GM12878 (cell line): ENCODE measurements around the gene UBE2I. TPM values are rescaled to one million over a fixed set of nuclear protein-coding genes. Genes with fewer than 3 reads are reported as not detected.

Source experiments
- ATAC-seq: fragments of 200-7000 bp; cut with Tn5 transposase; 3 replicates; pipeline ENCODE4 v1.9.1; 2020; ENCODE audit warnings: mild to moderate bottlenecking, moderate library complexity
- BruUV-seq: library from RNA; stranded (reverse); fragments of 400-500 nt; replicated peaks from 2 replicates; lab custom pipeline; 2021; lab: Mats Ljungman, UMichigan
- CTCF ChIA-PET: fragments of 300-600 bp; sonication (Branson Sonifier 250); formaldehyde crosslinking; extraction: SDS; loops from one replicate; lab custom pipeline; 2021; ENCODE audit warnings: inconsistent platforms; lab: Yijun Ruan, JAX
- POLR2A ChIA-PET: fragments of 350-600 bp; formaldehyde crosslinking; extraction: SDS; loops from one replicate; lab custom pipeline; 2021; ENCODE audit warnings: inconsistent platforms; lab: Charles Lee
- RAD21 ChIA-PET: fragments of 300-600 bp; sonication (Branson Sonifier 250); formaldehyde crosslinking; loops from one replicate; lab custom pipeline; 2023; ENCODE audit warnings: antibody characterized with exemption; ENCODE audit not compliant: unreplicated experiment; lab: Charles Lee
- SMC1A ChIA-PET: fragments of 300-600 bp; sonication (Branson Sonifier 250); formaldehyde crosslinking; loops from one replicate; lab custom pipeline; 2023; ENCODE audit not compliant: unreplicated experiment, uncharacterized antibody; lab: Charles Lee
- DNase-seq: peaks from one replicate; pipeline ENCODE4 v3.0.0-alpha.2; 2011; ENCODE audit warnings: low read depth, low spot score
- FAIRE-seq: peaks from 3 replicates; lab custom pipeline; 2011; peaks lifted over from hg19 to GRCh38; lab: Jason Lieb, UNC
- H2AFZ ChIP-seq: 2 replicates; pipeline ENCODE4 v1.6.0; 2011; ENCODE audit warnings: low read depth, low read length, control low read depth; ENCODE audit not compliant: control insufficient read depth
- H3K27ac ChIP-seq: 2 replicates; pipeline ENCODE4 v1.5.1; 2011; ENCODE audit warnings: control low read depth; ENCODE audit not compliant: control insufficient read depth, insufficient read depth
- H3K27me3 ChIP-seq, 2 experiments: replicated peaks in 1 of 2; 2 replicates each; pipeline versions ENCODE4 v1.6.0 to v1.6.1; 2011; ENCODE audit warnings: low read length in 1 of 2; ENCODE audit not compliant: control insufficient read depth in 2 of 2, insufficient read depth in 2 of 2
- H3K36me3 ChIP-seq, 2 experiments: 2 replicates each; pipeline ENCODE4 v1.5.1; 2011; ENCODE audit warnings: low read length in 1 of 2; ENCODE audit not compliant: control insufficient read depth in 2 of 2, insufficient read depth in 2 of 2
- H3K4me1 ChIP-seq: 2 replicates; pipeline ENCODE4 v1.6.1; 2011; ENCODE audit warnings: mild to moderate bottlenecking, low read length, moderate library complexity, mixed read lengths; ENCODE audit not compliant: control insufficient read depth, insufficient read depth
- H3K4me2 ChIP-seq: 2 replicates; pipeline ENCODE4 v1.6.0; 2011; ENCODE audit warnings: control low read depth; ENCODE audit not compliant: control insufficient read depth, insufficient read depth
- H3K4me3 ChIP-seq: fragments of 200-600 bp; sonication (generic); 2 replicates; pipeline ENCODE4 v1.5.1; 2016
- H3K79me2 ChIP-seq: 2 replicates; pipeline ENCODE4 v1.6.0; 2011; ENCODE audit warnings: low read length; ENCODE audit not compliant: control insufficient read depth, insufficient read depth
- H3K9ac ChIP-seq: 2 replicates; pipeline ENCODE4 v1.8.0; 2011; ENCODE audit warnings: low read length, control low read depth, mixed read lengths; ENCODE audit not compliant: control insufficient read depth, insufficient read depth
- H3K9me3 ChIP-seq: replicated peaks from 3 replicates; pipeline ENCODE4 v1.5.1; 2011; ENCODE audit warnings: mild to moderate bottlenecking, low read length; ENCODE audit not compliant: control insufficient read depth, insufficient read depth
- H4K20me1 ChIP-seq: 2 replicates; pipeline ENCODE4 v1.6.0; 2011; ENCODE audit not compliant: control insufficient read depth, insufficient read depth
- FOS ChIP-seq: IDR thresholded peaks from 3 replicates; pipeline ENCODE4 v1.6.1; 2011; ENCODE audit warnings: borderline replicate concordance; ENCODE audit not compliant: insufficient read length; ENCODE audit errors: extremely low read depth
- JUNB ChIP-seq: IDR thresholded peaks from 2 replicates; pipeline ENCODE4 v1.6.1; 2016; ENCODE audit warnings: antibody characterized with exemption, mild to moderate bottlenecking
- KAT2A ChIP-seq: conservative IDR thresholded peaks from 2 replicates; pipeline ENCODE4 v1.6.1; 2011; ENCODE audit warnings: low read depth, low read length; ENCODE audit not compliant: control insufficient read depth
- MEF2B ChIP-seq: fragments of 450-650 bp; IDR thresholded peaks from 2 replicates; pipeline ENCODE4 v1.6.1; 2018; ENCODE audit warnings: mild to moderate bottlenecking, moderate library complexity; ENCODE audit not compliant: partially characterized antibody, poor library complexity, severe bottlenecking
- MYC ChIP-seq: IDR thresholded peaks from 2 replicates; pipeline ENCODE4 v1.6.1; 2011; ENCODE audit warnings: mild to moderate bottlenecking, low read length, moderate library complexity, inconsistent platforms; ENCODE audit not compliant: insufficient read depth, insufficient replicate concordance, insufficient read length, severe bottlenecking
- NFXL1 ChIP-seq: fragments of 450-650 bp; IDR thresholded peaks from 2 replicates; pipeline ENCODE4 v1.6.1; 2017; ENCODE audit warnings: antibody characterized with exemption, mild to moderate bottlenecking, borderline replicate concordance
- NFYA ChIP-seq: IDR thresholded peaks from 2 replicates; pipeline ENCODE4 v1.6.1; 2011; ENCODE audit warnings: low read depth, mild to moderate bottlenecking, low read length, improper control_type of control experiment, borderline replicate concordance
- PAX8 ChIP-seq: fragments of 450-650 bp; IDR thresholded peaks from 2 replicates; pipeline ENCODE4 v1.6.1; 2017; ENCODE audit warnings: mild to moderate bottlenecking, moderate library complexity
- RCOR1 ChIP-seq: conservative IDR thresholded peaks from 2 replicates; pipeline ENCODE4 v1.6.1; 2012; ENCODE audit warnings: low read depth, low read length, improper control_type of control experiment
- SUZ12 ChIP-seq: fragments of 200-600 bp; sonication (generic); IDR thresholded peaks from one replicate; pipeline ENCODE4 v1.6.1; 2018; ENCODE audit warnings: antibody characterized with exemption, mild to moderate bottlenecking; ENCODE audit not compliant: unreplicated experiment
- TBL1XR1 ChIP-seq: IDR thresholded peaks from 2 replicates; pipeline ENCODE4 v1.6.1; 2012; ENCODE audit warnings: low read depth, low read length, improper control_type of control experiment
- ZBED1 ChIP-seq: IDR thresholded peaks from 2 replicates; pipeline ENCODE4 v1.6.1; 2016; ENCODE audit warnings: borderline replicate concordance
- ZNF24 ChIP-seq: fragments of 450-650 bp; IDR thresholded peaks from 2 replicates; pipeline ENCODE4 v1.6.1; 2017; ENCODE audit warnings: antibody characterized with exemption, mild to moderate bottlenecking
- WGBS: methylation state at CpG from one replicate; pipeline ENCODE4 v1.1.6; 2016; ENCODE audit warnings: low lambda C conversion rate; ENCODE audit not compliant: insufficient replicate concordance, insufficient coverage; ENCODE audit errors: missing lambda C conversion rate; 5-methylcytosine and 5-hydroxymethylcytosine counted together
- in situ Hi-C: fragments of 300-500 bp; cut with MboI; formaldehyde crosslinking; loops from 9 replicates; pipeline ENCODE4 v1.14.3; 2018; ENCODE audit warnings: mixed read lengths
- intact Hi-C: fragments of 100-400 bp; cut with micrococcal nuclease; formaldehyde crosslinking; loops from one replicate; pipeline ENCODE4 v1.14.2; 2022; ENCODE audit not compliant: unreplicated experiment
- polyA plus RNA-seq, 11 experiments: library from polyadenylated mRNA; depleted of rRNA in 4 of 11; unstranded in 6 of 11; stranded (reverse) in 5 of 11; fragments of >200 nt; fragmentation: Nextera tagmentation in 4 of 11; fragmentation: Illumina TruSeq in 1 of 11; extraction: Ambion mirVana in 4 of 11; extraction: Trizol in 1 of 11; gene quantifications; 1 replicate in 1 of 11; 2 replicates in 10 of 11; pipeline versions ENCODE4 v1.2.1 to v1.2.3, GENCODE V29; 2011 to 2016; ENCODE audit warnings: inconsistent platforms in 2 of 11, missing spikeins in 2 of 11, low read depth in 1 of 11
- total RNA-seq, 4 experiments: library from RNA; depleted of rRNA in 3 of 4; stranded (reverse); fragments of >200 nt in 3 of 4; fragmentation: Illumina TruSeq in 1 of 4; extraction: Trizol in 1 of 4; gene quantifications; 2 replicates each; pipeline versions ENCODE4 v1.2.1 to v1.2.3, GENCODE V29; 2013 to 2021
- TF ChIP-seq, protein P1 (sequence below): fragments of 450-650 bp; IDR thresholded peaks from 2 replicates; pipeline ENCODE4 v1.6.1; 2017; ENCODE audit warnings: mild to moderate bottlenecking, low read depth, inconsistent platforms; ENCODE audit not compliant: poor library complexity, severe bottlenecking
- TF ChIP-seq, protein P2 (sequence below): IDR thresholded peaks from 2 replicates; pipeline ENCODE4 v1.6.1; 2012; ENCODE audit warnings: low read depth, low read length, improper control_type of control experiment
- TF ChIP-seq, protein P3 (sequence below): fragments of 450-650 bp; IDR thresholded peaks from 2 replicates; pipeline ENCODE4 v1.6.1; 2016; ENCODE audit warnings: mild to moderate bottlenecking

Gene UBE2I
- total and polyA plus RNA-seq, 10 of the 15 experiments (the other 5 are each of a cell fraction or from before 2014, with no cell fraction given) = 47.5 to 243 (median 194) TPM

- Histone ChIP-seq H3K4me3 (no peak overlapping the region), H3K4me2 (no peak overlapping the region), H3K27ac (no peak overlapping the region), H3K27me3 (no peaks in the 10 kb centered on the region), H4K20me1 (0 out of 2 replicates have a peak, but pooled peaks cover 4% of the 10 kb centered on the region), H3K36me3 (peaks cover 10 to 34% of the 10 kb centered on the region in 2 experiments; a peak in 3 of 4 replicates), H3K9me3 (no peaks in the 10 kb centered on the region), H3K9ac (no peak overlapping the region), H3K79me2 (no peaks in the 10 kb centered on the region), H2AFZ (no peak overlapping the region), H3K4me1 (peaks cover 3% of the 10 kb centered on the region; the same call in 1 of the 2 replicates)
- intact Hi-C loops = no loop called here
- ChIA-PET SMC1A (no interaction called here), CTCF (no interaction called here), RAD21 (no interaction called here), POLR2A (no interaction called here)
- in situ Hi-C loops = no loop called here
- ATAC-seq (no peak; the same call in 2 of the 3 replicates), DNase-seq (no peak), FAIRE-seq (no peak)
- 57% methylated on average over 32 of the region's 35 CpGs for WGBS
- no TSS peak for BruUV-seq
- TF ChIP-seq, protein P1, sequence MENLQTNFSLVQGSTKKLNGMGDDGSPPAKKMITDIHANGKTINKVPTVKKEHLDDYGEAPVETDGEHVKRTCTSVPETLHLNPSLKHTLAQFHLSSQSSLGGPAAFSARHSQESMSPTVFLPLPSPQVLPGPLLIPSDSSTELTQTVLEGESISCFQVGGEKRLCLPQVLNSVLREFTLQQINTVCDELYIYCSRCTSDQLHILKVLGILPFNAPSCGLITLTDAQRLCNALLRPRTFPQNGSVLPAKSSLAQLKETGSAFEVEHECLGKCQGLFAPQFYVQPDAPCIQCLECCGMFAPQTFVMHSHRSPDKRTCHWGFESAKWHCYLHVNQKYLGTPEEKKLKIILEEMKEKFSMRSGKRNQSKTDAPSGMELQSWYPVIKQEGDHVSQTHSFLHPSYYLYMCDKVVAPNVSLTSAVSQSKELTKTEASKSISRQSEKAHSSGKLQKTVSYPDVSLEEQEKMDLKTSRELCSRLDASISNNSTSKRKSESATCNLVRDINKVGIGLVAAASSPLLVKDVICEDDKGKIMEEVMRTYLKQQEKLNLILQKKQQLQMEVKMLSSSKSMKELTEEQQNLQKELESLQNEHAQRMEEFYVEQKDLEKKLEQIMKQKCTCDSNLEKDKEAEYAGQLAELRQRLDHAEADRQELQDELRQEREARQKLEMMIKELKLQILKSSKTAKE = no peak
- no peak for TF ChIP-seq FOS
- TF ChIP-seq KAT2A = no peak
- no peak for TF ChIP-seq ZBED1
- no peak for TF ChIP-seq NFYA
- TF ChIP-seq MEF2B = no peak
- no peak for TF ChIP-seq TBL1XR1
- TF ChIP-seq MYC = no peak
- TF ChIP-seq PAX8 = no peak
- TF ChIP-seq JUNB = no peak
- TF ChIP-seq, protein P2, sequence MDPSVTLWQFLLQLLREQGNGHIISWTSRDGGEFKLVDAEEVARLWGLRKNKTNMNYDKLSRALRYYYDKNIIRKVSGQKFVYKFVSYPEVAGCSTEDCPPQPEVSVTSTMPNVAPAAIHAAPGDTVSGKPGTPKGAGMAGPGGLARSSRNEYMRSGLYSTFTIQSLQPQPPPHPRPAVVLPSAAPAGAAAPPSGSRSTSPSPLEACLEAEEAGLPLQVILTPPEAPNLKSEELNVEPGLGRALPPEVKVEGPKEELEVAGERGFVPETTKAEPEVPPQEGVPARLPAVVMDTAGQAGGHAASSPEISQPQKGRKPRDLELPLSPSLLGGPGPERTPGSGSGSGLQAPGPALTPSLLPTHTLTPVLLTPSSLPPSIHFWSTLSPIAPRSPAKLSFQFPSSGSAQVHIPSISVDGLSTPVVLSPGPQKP = no peak
- TF ChIP-seq, protein P3, sequence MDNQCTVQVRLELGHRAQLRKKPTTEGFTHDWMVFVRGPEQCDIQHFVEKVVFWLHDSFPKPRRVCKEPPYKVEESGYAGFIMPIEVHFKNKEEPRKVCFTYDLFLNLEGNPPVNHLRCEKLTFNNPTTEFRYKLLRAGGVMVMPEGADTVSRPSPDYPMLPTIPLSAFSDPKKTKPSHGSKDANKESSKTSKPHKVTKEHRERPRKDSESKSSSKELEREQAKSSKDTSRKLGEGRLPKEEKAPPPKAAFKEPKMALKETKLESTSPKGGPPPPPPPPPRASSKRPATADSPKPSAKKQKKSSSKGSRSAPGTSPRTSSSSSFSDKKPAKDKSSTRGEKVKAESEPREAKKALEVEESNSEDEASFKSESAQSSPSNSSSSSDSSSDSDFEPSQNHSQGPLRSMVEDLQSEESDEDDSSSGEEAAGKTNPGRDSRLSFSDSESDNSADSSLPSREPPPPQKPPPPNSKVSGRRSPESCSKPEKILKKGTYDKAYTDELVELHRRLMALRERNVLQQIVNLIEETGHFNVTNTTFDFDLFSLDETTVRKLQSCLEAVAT = no peak
- TF ChIP-seq RCOR1 = no peak
- no peak for TF ChIP-seq SUZ12
- TF ChIP-seq ZNF24 = no peak
- no peak for TF ChIP-seq NFXL1
Measured at GRCh38 chr16:1323296-1324239, 14.1 kb downstream of the UBE2I start.
